Measurements from ENCODE around the gene AP5S1.

- TF ChIP-seq, protein P1, sequence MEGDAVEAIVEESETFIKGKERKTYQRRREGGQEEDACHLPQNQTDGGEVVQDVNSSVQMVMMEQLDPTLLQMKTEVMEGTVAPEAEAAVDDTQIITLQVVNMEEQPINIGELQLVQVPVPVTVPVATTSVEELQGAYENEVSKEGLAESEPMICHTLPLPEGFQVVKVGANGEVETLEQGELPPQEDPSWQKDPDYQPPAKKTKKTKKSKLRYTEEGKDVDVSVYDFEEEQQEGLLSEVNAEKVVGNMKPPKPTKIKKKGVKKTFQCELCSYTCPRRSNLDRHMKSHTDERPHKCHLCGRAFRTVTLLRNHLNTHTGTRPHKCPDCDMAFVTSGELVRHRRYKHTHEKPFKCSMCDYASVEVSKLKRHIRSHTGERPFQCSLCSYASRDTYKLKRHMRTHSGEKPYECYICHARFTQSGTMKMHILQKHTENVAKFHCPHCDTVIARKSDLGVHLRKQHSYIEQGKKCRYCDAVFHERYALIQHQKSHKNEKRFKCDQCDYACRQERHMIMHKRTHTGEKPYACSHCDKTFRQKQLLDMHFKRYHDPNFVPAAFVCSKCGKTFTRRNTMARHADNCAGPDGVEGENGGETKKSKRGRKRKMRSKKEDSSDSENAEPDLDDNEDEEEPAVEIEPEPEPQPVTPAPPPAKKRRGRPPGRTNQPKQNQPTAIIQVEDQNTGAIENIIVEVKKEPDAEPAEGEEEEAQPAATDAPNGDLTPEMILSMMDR (conservative IDR thresholded peaks at IDR 0.05) = no peak
- no peak for TF ChIP-seq ZFX (IDR thresholded peaks at IDR 0.05)
These were observed 19.5 kb upstream of the AP5S1 start for GRCh38 chr20:3800878-3801260.
